H1 (cell line): ENCODE results near the gene RORB. TPM values are rescaled to one million over a fixed set of nuclear protein-coding genes. Genes with fewer than 3 reads are reported as not detected.

Source experiments
- CTCF ChIA-PET: fragments of 300-600 bp; sonication (Branson Sonifier 250); formaldehyde crosslinking; loops from one replicate; lab custom pipeline; 2021; ENCODE audit not compliant: partially characterized antibody; lab: Charles Lee
- POLR2A ChIA-PET: fragments of 300-600 bp; sonication (Branson Sonifier 250); formaldehyde crosslinking; loops from one replicate; lab custom pipeline; 2021; ENCODE audit warnings: inconsistent platforms; ENCODE audit not compliant: partially characterized antibody; lab: Charles Lee
- DNase-seq, 2 experiments: peaks; one replicate each; pipeline versions ENCODE4 v3.0.0 to v3.0.0-alpha.2; 2010 to 2022; ENCODE audit warnings: low spot score in 2 of 2, low read depth in 1 of 2, mixed read lengths in 1 of 2
- FAIRE-seq: peaks from 2 replicates; lab custom pipeline; 2011; peaks lifted over from hg19 to GRCh38; lab: Jason Lieb, UNC
- H2AFZ ChIP-seq: 2 replicates; pipeline ENCODE4 v1.8.1; 2012; ENCODE audit warnings: low read length, inconsistent platforms
- H2AK5ac ChIP-seq: 2 replicates; pipeline ENCODE4 v1.6.1; 2013; ENCODE audit warnings: low read depth, low read length
- H2BK120ac ChIP-seq: replicated peaks from 2 replicates; pipeline ENCODE3; 2013; ENCODE audit warnings: low read depth, low read length, inconsistent platforms
- H2BK12ac ChIP-seq: 2 replicates; pipeline ENCODE4 v1.6.1; 2013; ENCODE audit warnings: low read depth, low read length
- H2BK15ac ChIP-seq: 2 replicates; pipeline ENCODE4 v1.6.1; 2013; ENCODE audit warnings: low read length
- H2BK20ac ChIP-seq: 2 replicates; pipeline ENCODE4 v1.6.1; 2013; ENCODE audit warnings: low read length
- H2BK5ac ChIP-seq: 2 replicates; pipeline ENCODE4 v1.6.1; 2013; ENCODE audit warnings: low read depth, low read length
- H3K14ac ChIP-seq: 2 replicates; pipeline ENCODE4 v1.6.1; 2013; ENCODE audit warnings: inconsistent platforms; ENCODE audit not compliant: insufficient read length
- H3K18ac ChIP-seq: 2 replicates; pipeline ENCODE4 v1.6.1; 2013; ENCODE audit warnings: low read length; ENCODE audit errors: extremely low read depth
- H3K23ac ChIP-seq: 2 replicates; pipeline ENCODE4 v1.6.1; 2013; ENCODE audit warnings: inconsistent platforms; ENCODE audit not compliant: insufficient read length
- H3K23me2 ChIP-seq: 2 replicates; pipeline ENCODE4 v1.6.1; 2013; ENCODE audit warnings: low read depth, low read length
- H3K27ac ChIP-seq: 2 replicates; pipeline ENCODE4 v1.6.1; 2011; ENCODE audit warnings: low read depth, low read length, inconsistent platforms
- H3K27me3 ChIP-seq, 4 experiments: replicated peaks in 1 of 4; 1 replicate in 1 of 4; 2 replicates in 3 of 4; pipeline versions ENCODE4 v1.6.1 to v1.8.1; 2011 to 2013; ENCODE audit warnings: low read length in 3 of 4, mild to moderate bottlenecking in 3 of 4, inconsistent platforms in 2 of 4, mixed read lengths in 2 of 4, moderate library complexity in 1 of 4; ENCODE audit not compliant: control insufficient read depth in 3 of 4, insufficient read depth in 3 of 4; ENCODE audit errors: extremely low read depth in 1 of 4
- H3K36me3 ChIP-seq, 4 experiments: 2 replicates each; pipeline versions ENCODE4 v1.6.1 to v1.8.1; 2011 to 2013; ENCODE audit warnings: mild to moderate bottlenecking in 4 of 4, low read length in 3 of 4, moderate library complexity in 2 of 4, control low read depth in 1 of 4, inconsistent platforms in 1 of 4; ENCODE audit not compliant: insufficient read depth in 4 of 4, control insufficient read depth in 2 of 4
- H3K4ac ChIP-seq: replicated peaks from 2 replicates; pipeline ENCODE3; 2013; ENCODE audit warnings: low read length, low read depth, mixed read lengths, inconsistent platforms; ENCODE audit not compliant: insufficient read length
- H3K4me1 ChIP-seq, 4 experiments: replicated peaks in 1 of 4; 1 replicate in 1 of 4; 2 replicates in 3 of 4; pipeline versions ENCODE4 v1.6.1 to v1.8.1; 2011 to 2013; ENCODE audit warnings: low read length in 3 of 4, inconsistent platforms in 2 of 4, mixed read lengths in 1 of 4; ENCODE audit not compliant: insufficient read depth in 4 of 4, control insufficient read depth in 3 of 4
- H3K4me2 ChIP-seq, 2 experiments: 2 replicates each; pipeline versions ENCODE4 v1.6.1 to v1.8.1; 2011 to 2013; ENCODE audit warnings: low read depth in 2 of 2, low read length in 2 of 2, control low read depth in 1 of 2, inconsistent platforms in 1 of 2, mild to moderate bottlenecking in 1 of 2; ENCODE audit not compliant: insufficient read depth in 1 of 2
- H3K4me3 ChIP-seq, 4 experiments: fragments of 200-600, 300-600 bp in 1 of 4; sonication (generic), shearing (Covaris generic), sonication (Bioruptor Twin) in 1 of 4; 2 replicates each; pipeline versions ENCODE4 v1.5.1 to v1.8.1; 2011 to 2016; ENCODE audit warnings: low read length in 4 of 4, low read depth in 3 of 4, control low read depth in 2 of 4, inconsistent platforms in 2 of 4, mild to moderate bottlenecking in 2 of 4, mixed read lengths in 1 of 4, moderate library complexity in 1 of 4; ENCODE audit not compliant: insufficient read depth in 2 of 4; ENCODE audit errors: extremely low read depth in 1 of 4
- H3K56ac ChIP-seq: replicated peaks from 2 replicates; pipeline ENCODE3; 2013; ENCODE audit warnings: low read depth, mild to moderate bottlenecking, mixed read lengths, low read length, inconsistent platforms; ENCODE audit not compliant: insufficient read length
- H3K79me1 ChIP-seq: 2 replicates; pipeline ENCODE4 v1.6.1; 2013; ENCODE audit warnings: low read depth, low read length, control low read depth
- H3K79me2 ChIP-seq, 2 experiments: 2 replicates each; pipeline versions ENCODE4 v1.6.1 to v1.8.1; 2012 to 2013; ENCODE audit warnings: low read length in 2 of 2, mild to moderate bottlenecking in 2 of 2, inconsistent platforms in 1 of 2; ENCODE audit not compliant: insufficient read depth in 2 of 2, control insufficient read depth in 1 of 2
- H3K9ac ChIP-seq, 4 experiments: replicated peaks in 1 of 4; 1 replicate in 1 of 4; 2 replicates in 3 of 4; pipeline versions ENCODE4 v1.6.1 to v1.8.1; 2011 to 2013; ENCODE audit warnings: low read depth in 3 of 4, low read length in 3 of 4, control low read depth in 2 of 4, mild to moderate bottlenecking in 2 of 4, moderate library complexity in 2 of 4, inconsistent platforms in 1 of 4; ENCODE audit errors: extremely low read depth in 1 of 4
- H3K9me3 ChIP-seq, 2 experiments: 2 replicates each; pipeline versions ENCODE4 v1.6.1 to v1.8.1; 2012 to 2013; ENCODE audit warnings: mild to moderate bottlenecking in 2 of 2, moderate library complexity in 2 of 2, control low read depth in 1 of 2, inconsistent platforms in 1 of 2, low read depth in 1 of 2, low read length in 1 of 2, mixed read lengths in 1 of 2; ENCODE audit not compliant: insufficient read depth in 2 of 2
- H4K20me1 ChIP-seq, 2 experiments: replicated peaks in 1 of 2; 2 replicates each; pipeline versions ENCODE3 to v1.8.1; 2011 to 2013; ENCODE audit warnings: inconsistent platforms in 2 of 2, low read length in 2 of 2, mild to moderate bottlenecking in 1 of 2; ENCODE audit not compliant: insufficient read depth in 2 of 2, control insufficient read depth in 1 of 2
- H4K5ac ChIP-seq: 2 replicates; pipeline ENCODE4 v1.6.1; 2013; ENCODE audit warnings: low read length, low read depth, mixed read lengths, inconsistent platforms; ENCODE audit not compliant: insufficient read length
- H4K8ac ChIP-seq: 2 replicates; pipeline ENCODE4 v1.8.0; 2013; ENCODE audit warnings: mild to moderate bottlenecking, moderate library complexity, low read length, inconsistent platforms; ENCODE audit not compliant: insufficient read depth; ENCODE audit errors: extremely low read depth
- H4K91ac ChIP-seq: replicated peaks from 2 replicates; pipeline ENCODE3; 2013; ENCODE audit warnings: low read length, mixed read lengths, inconsistent platforms; ENCODE audit not compliant: insufficient read length
- ASH2L ChIP-seq: fragments of 200-600, 300-600 bp; sonication (generic); IDR thresholded peaks from one replicate; pipeline ENCODE4 v1.7.1; 2017; ENCODE audit warnings: low read length
- ATF3 ChIP-seq: IDR thresholded peaks from 2 replicates; pipeline ENCODE4 v1.6.1; 2011; ENCODE audit warnings: low read depth, mild to moderate bottlenecking, low read length; ENCODE audit not compliant: insufficient read depth
- E2F6 ChIP-seq: IDR thresholded peaks from 2 replicates; pipeline ENCODE4 v1.6.1; 2012; ENCODE audit warnings: inconsistent platforms
- GTF2F1 ChIP-seq: IDR thresholded peaks from 2 replicates; pipeline ENCODE4 v1.6.1; 2012; ENCODE audit warnings: low read depth, low read length, improper control_type of control experiment, borderline replicate concordance
- HDAC6 ChIP-seq: IDR thresholded peaks from one replicate; pipeline ENCODE4 v1.7.1; 2012; ENCODE audit warnings: low read depth, mild to moderate bottlenecking, inconsistent platforms, low read length, moderate library complexity
- KDM5A ChIP-seq: fragments of 200-600 bp; IDR thresholded peaks from 2 replicates; pipeline ENCODE4 v1.7.1; 2012; ENCODE audit warnings: mild to moderate bottlenecking, low read length, inconsistent platforms, mixed read lengths
- MAX ChIP-seq: IDR thresholded peaks from 2 replicates; pipeline ENCODE4 v1.6.1; 2012; ENCODE audit warnings: inconsistent platforms
- PHF8 ChIP-seq: fragments of 200-600 bp; sonication (generic); conservative IDR thresholded peaks from 2 replicates; pipeline ENCODE4 v1.7.1; 2012; ENCODE audit warnings: low read depth, mild to moderate bottlenecking, inconsistent platforms, low read length, moderate library complexity
- TAF7 ChIP-seq: optimal IDR thresholded peaks from 2 replicates; pipeline ENCODE3; 2011; ENCODE audit warnings: low read depth, mild to moderate bottlenecking, inconsistent platforms, low read length, moderate library complexity, borderline replicate concordance
- TBP ChIP-seq: IDR thresholded peaks from 2 replicates; pipeline ENCODE4 v1.6.1; 2011; ENCODE audit warnings: low read depth, low read length, improper control_type of control experiment
- ZNF274 ChIP-seq: IDR thresholded peaks from 2 replicates; pipeline ENCODE4 v1.7.0; 2012; ENCODE audit warnings: low read length, borderline replicate concordance; ENCODE audit errors: extremely low read depth
- WGBS, 2 experiments: shearing (Covaris generic) in 1 of 2; methylation state at CpG; one replicate each; pipeline versions ENCODE4 v1.1.6 to v1.1.7; 2013 to 2015; ENCODE audit warnings: low lambda C conversion rate in 2 of 2, mixed read lengths in 2 of 2, inconsistent platforms in 1 of 2, low coverage in 1 of 2, missing lambda C conversion rate in 1 of 2; ENCODE audit not compliant: insufficient replicate concordance in 2 of 2, insufficient coverage in 1 of 2, insufficient read length in 1 of 2; ENCODE audit errors: extremely low coverage in 1 of 2, missing lambda C conversion rate in 1 of 2; 5-methylcytosine and 5-hydroxymethylcytosine counted together
- polyA plus RNA-seq, 7 experiments: library from polyadenylated mRNA; depleted of rRNA in 3 of 7; stranded (reverse) in 5 of 7; unstranded in 2 of 7; fragments of >200 nt in 5 of 7; fragments of 200-250 nt in 2 of 7; gene quantifications; 1 replicate in 5 of 7; 2 replicates in 1 of 7; 4 replicates in 1 of 7; pipeline versions ENCODE4 v1.2.1 to v1.2.3, GENCODE V29; 2011 to 2013; ENCODE audit warnings: missing spikeins in 2 of 7, mixed read lengths in 2 of 7
- total RNA-seq: library from RNA; stranded (reverse); fragmentation: NEBNext Ultra II Directional; extraction: Animal tissue kit (Norgen Biotek cat#: 25700); gene quantifications from 2 replicates; pipeline ENCODE4 v1.2.1, GENCODE V29; 2021

Gene RORB
- total and polyA plus RNA-seq, 2 of the 8 experiments (the other 6 are each of a cell fraction or from before 2014, with no cell fraction given) = 2.3 to 7.1 TPM

GRCh38 chr9:74528207-74528606 lies 31.1 kb downstream of the RORB start:
- no peak overlapping the region for H3K4ac ChIP-seq
- no peak overlapping the region for H3K14ac ChIP-seq
- H3K56ac ChIP-seq = no peak overlapping the region
- H3K23ac ChIP-seq = no peak overlapping the region
- no peak overlapping the region for H2BK5ac ChIP-seq
- no peak overlapping the region for H3K4me3 ChIP-seq
- H3K4me1 ChIP-seq = peaks cover 0 to 8% (median 3%) of the 10 kb centered on the region in 4 experiments; a peak in 2 of 7 replicates
- no peaks in the 10 kb centered on the region for H3K27me3 ChIP-seq
- DNase-seq (no peak), FAIRE-seq (no peak)
- H3K23me2 ChIP-seq = no peaks in the 10 kb centered on the region
- H3K18ac ChIP-seq = no peak overlapping the region
- peak overlapping the region; percentile 59; the same call in 1 of the 2 replicates for H4K8ac ChIP-seq
- H2BK120ac ChIP-seq = no peak overlapping the region
- H3K79me1 ChIP-seq = no peaks in the 10 kb centered on the region
- TF ChIP-seq MAX (no peak), GTF2F1 (no peak), ATF3 (no peak), ZNF274 (no peak), E2F6 (no peak), HDAC6 (no peak), TBP (no peak), TAF7 (no peak), KDM5A (no peak), PHF8 (no peak), ASH2L (no peak)
- H2BK15ac ChIP-seq = no peak overlapping the region
- no peak overlapping the region for H3K9ac ChIP-seq
- no peak overlapping the region for H2BK12ac ChIP-seq
- H2BK20ac ChIP-seq = no peak overlapping the region
- H3K4me2 ChIP-seq = no peak overlapping the region
- H2AFZ ChIP-seq = no peak overlapping the region
- CTCF ChIA-PET = interaction anchor here (0.8 to 2.5 kb wide), 6 partner anchors 9 to 215 kb away, joined by 3 to 9 read pairs (median 3); no protein-coding TSS in a partner anchor
- H4K20me1 ChIP-seq = no peaks in the 10 kb centered on the region
- no peaks in the 10 kb centered on the region for H3K9me3 ChIP-seq
- no peak overlapping the region for H4K5ac ChIP-seq
- no peaks in the 10 kb centered on the region for H3K79me2 ChIP-seq
- no peak overlapping the region for H4K91ac ChIP-seq
- no peak overlapping the region for H2AK5ac ChIP-seq
- H3K36me3 ChIP-seq = no peaks in the 10 kb centered on the region
- H3K27ac ChIP-seq = no peak overlapping the region
- 90% methylated on average over 6 of the region's 6 CpGs; no CpG with 5 or more reads in 1 of the 2 experiments for WGBS, 2 experiments
- POLR2A ChIA-PET = interaction anchor here (0.9 kb wide), 1 partner anchor 9 kb away, joined by 3 read pairs; no protein-coding TSS in a partner anchor
